A549 (cell line): ENCODE measurements around the gene EP300. TPM values are rescaled to one million over a fixed set of nuclear protein-coding genes. Genes with fewer than 3 reads are reported as not detected.

Experiments
- ATAC-seq, 2 experiments: fragments of 200-7000 bp in 1 of 2; fragments of >200 bp in 1 of 2; cut with Nextera tagmentation in 1 of 2; cut with Tn5 transposase in 1 of 2; 3 replicates each; pipeline versions ENCODE4 v1.8.0 to v1.9.1; 2018 to 2020; ENCODE audit warnings: mild to moderate bottlenecking in 1 of 2, moderate library complexity in 1 of 2
- CTCF ChIA-PET: fragments of 300-600 bp; sonication (Branson Sonifier 250); formaldehyde crosslinking; extraction: SDS; loops from one replicate; lab custom pipeline; 2021; ENCODE audit warnings: antibody characterized with exemption, inconsistent platforms; lab: Yijun Ruan, JAX
- POLR2A ChIA-PET: fragments of 350-600 bp; formaldehyde crosslinking; extraction: SDS; loops from one replicate; lab custom pipeline; 2021; ENCODE audit warnings: antibody characterized with exemption, inconsistent platforms; lab: Yijun Ruan, JAX
- DNase-seq, 2 experiments: peaks; one replicate each; pipeline versions ENCODE4 v3.0.0 to v3.0.0-alpha.2; 2011 to 2016; ENCODE audit warnings: low read depth in 1 of 2, low spot score in 1 of 2
- FAIRE-seq: peaks from 2 replicates; lab custom pipeline; 2011; peaks lifted over from hg19 to GRCh38; lab: Jason Lieb, UNC
- H3K27ac ChIP-seq, 2 experiments: fragments of >200 bp; sonication (Bioruptor Twin); formaldehyde crosslinking; 3 replicates each; pipeline ENCODE4 v1.5.1; 2016 to 2017
- H3K4me1 ChIP-seq: fragments of >200 bp; sonication (Bioruptor Twin); formaldehyde crosslinking; 3 replicates; pipeline ENCODE4 v1.6.1; 2016
- H3K4me2 ChIP-seq: fragments of >200 bp; sonication (Bioruptor Twin); formaldehyde crosslinking; 3 replicates; pipeline ENCODE4 v1.6.1; 2016
- H3K4me3 ChIP-seq: fragments of >200 bp; sonication (Bioruptor Twin); formaldehyde crosslinking; 3 replicates; pipeline ENCODE4 v1.5.1; 2016
- H3K9me3 ChIP-seq: fragments of >200 bp; sonication (Bioruptor Twin); formaldehyde crosslinking; 3 replicates; pipeline ENCODE4 v1.6.1; 2016
- BCL3 ChIP-seq: fragments of >200 bp; sonication (Bioruptor Twin); formaldehyde crosslinking; IDR thresholded peaks from 3 replicates; pipeline ENCODE4 v1.6.1; 2016
- CBX2 ChIP-seq: fragments of 200-600 bp; sonication (generic); IDR thresholded peaks from 2 replicates; pipeline ENCODE4 v1.6.1; 2016; ENCODE audit warnings: low read depth, mild to moderate bottlenecking, borderline replicate concordance
- CEBPB ChIP-seq, 2 experiments: fragments of >200 bp in 1 of 2; sonication (Bioruptor Twin) in 1 of 2; formaldehyde crosslinking in 1 of 2; IDR thresholded peaks; 2 replicates each; pipeline ENCODE4 v1.6.1; 2012 to 2016
- CHD4 ChIP-seq: fragments of 200-600 bp; sonication (generic); IDR thresholded peaks from 2 replicates; pipeline ENCODE4 v1.6.1; 2016; ENCODE audit warnings: antibody characterized with exemption, mild to moderate bottlenecking, borderline replicate concordance
- CTCF ChIP-seq: fragments of >200 bp; sonication (Bioruptor Twin); formaldehyde crosslinking; IDR thresholded peaks from 3 replicates; pipeline ENCODE4 v1.5.1; 2016
- E2F6 ChIP-seq: IDR thresholded peaks from 2 replicates; pipeline ENCODE4 v1.6.1; 2012; ENCODE audit warnings: low read depth, borderline replicate concordance
- EHF ChIP-seq: fragments of 250-450 bp; sonication (Bioruptor Pico); IDR thresholded peaks from 2 replicates; pipeline ENCODE4 v1.5.0; 2020; ENCODE audit warnings: mild to moderate bottlenecking
- GATA3 ChIP-seq: IDR thresholded peaks from 2 replicates; pipeline ENCODE4 v1.6.1; 2012; ENCODE audit warnings: borderline replicate concordance
- HDAC2 ChIP-seq: fragments of 200-600 bp; sonication (generic); IDR thresholded peaks from 2 replicates; pipeline ENCODE4 v1.6.1; 2016
- HOXA7 ChIP-seq: fragments of 250-450 bp; sonication (Bioruptor Pico); IDR thresholded peaks from 2 replicates; pipeline ENCODE4 v1.5.0; 2020; ENCODE audit warnings: mild to moderate bottlenecking, moderate library complexity
- JUN ChIP-seq, 2 experiments: fragments of >200 bp; sonication (Bioruptor Twin); formaldehyde crosslinking; IDR thresholded peaks; 2 replicates in 1 of 2; 3 replicates in 1 of 2; pipeline ENCODE4 v1.6.1; 2016 to 2017
- JUNB ChIP-seq: fragments of >200 bp; sonication (Bioruptor Twin); formaldehyde crosslinking; IDR thresholded peaks from 2 replicates; pipeline ENCODE4 v1.6.1; 2016
- KDM5A ChIP-seq: fragments of 200-600 bp; sonication (generic); IDR thresholded peaks from 2 replicates; pipeline ENCODE4 v1.6.1; 2016; ENCODE audit warnings: antibody characterized with exemption, mild to moderate bottlenecking
- MAFK ChIP-seq: fragments of 450-650 bp; IDR thresholded peaks from 2 replicates; pipeline ENCODE4 v1.6.1; 2014; ENCODE audit not compliant: partially characterized antibody
- MYC ChIP-seq: IDR thresholded peaks from 2 replicates; pipeline ENCODE4 v1.6.1; 2012; ENCODE audit warnings: mild to moderate bottlenecking, inconsistent platforms, low read length, improper control_type of control experiment, borderline replicate concordance
- NR3C1 ChIP-seq: fragments of >200 bp; sonication (Bioruptor Twin); formaldehyde crosslinking; IDR thresholded peaks from 3 replicates; pipeline ENCODE4 v1.6.1; 2017
- POLR2AphosphoS2 ChIP-seq: conservative IDR thresholded peaks from 2 replicates; pipeline ENCODE4 v1.6.1; 2012; ENCODE audit warnings: low read length, improper control_type of control experiment, inconsistent platforms
- RCOR1 ChIP-seq: fragments of 150-350 bp; IDR thresholded peaks from 2 replicates; pipeline ENCODE4 v1.6.1; 2014; ENCODE audit warnings: antibody characterized with exemption, low read length, low read depth
- SREBF2 ChIP-seq: fragments of 450-650 bp; IDR thresholded peaks from 2 replicates; pipeline ENCODE4 v1.6.1; 2014; ENCODE audit warnings: mild to moderate bottlenecking, moderate library complexity
- TFCP2L1 ChIP-seq: fragments of 250-450 bp; sonication (Bioruptor Pico); IDR thresholded peaks from 2 replicates; pipeline ENCODE4 v1.5.0; 2021; ENCODE audit warnings: mild to moderate bottlenecking
- ZC3H11A ChIP-seq: fragments of 450-650 bp; IDR thresholded peaks from 2 replicates; pipeline ENCODE4 v1.6.1; 2014; ENCODE audit warnings: antibody characterized with exemption, mild to moderate bottlenecking
- ZFP36 ChIP-seq: fragments of 450-650 bp; IDR thresholded peaks from 2 replicates; pipeline ENCODE4 v1.6.1; 2014; ENCODE audit warnings: borderline replicate concordance; ENCODE audit not compliant: partially characterized antibody
- WGBS: methylation state at CpG from one replicate; pipeline ENCODE4 v1.1.6; 2017; ENCODE audit errors: missing lambda C conversion rate; 5-methylcytosine and 5-hydroxymethylcytosine counted together
- polyA plus RNA-seq, 4 experiments: library from polyadenylated mRNA; depleted of rRNA in 3 of 4; stranded (reverse); fragments of >200 nt; fragmentation: RNase III in 1 of 4; extraction: RNeasy Plus Mini Kit Qiagen cat#74134 plus additional on column Dnase treatment in 1 of 4; gene quantifications; 2 replicates in 3 of 4; 3 replicates in 1 of 4; pipeline ENCODE4 v1.2.3, GENCODE V29; 2011 to 2017

EP300 gene
- polyA plus RNA-seq, 2 of the 4 experiments (the other 2 are of a cell fraction), result 15.5 to 18.2 TPM

- CTCF ChIA-PET, result no interaction called here
- TF ChIP-seq ZC3H11A (no peak), KDM5A (no peak), JUNB (no peak), ZFP36 (no peak), EHF (no peak), POLR2AphosphoS2 (no peak), E2F6 (no peak), NR3C1 (no peak), MAFK (no peak), RCOR1 (no peak), CEBPB (IDR thresholded peaks at IDR 0.05) (no peak), GATA3 (no peak), JUN (IDR thresholded peaks at IDR 0.05) (no peak), TFCP2L1 (no peak)
- 50% methylated on average over 1 of the region's 1 CpG for WGBS
- FAIRE-seq (no peak), DNase-seq (no peak), ATAC-seq (no peak)
- Histone ChIP-seq H3K4me3 (no peak overlapping the region), H3K4me2 (no peak overlapping the region), H3K27ac (no peak overlapping the region), H3K9me3 (no peaks in the 10 kb centered on the region), H3K4me1 (no peaks in the 10 kb centered on the region)
- POLR2A ChIA-PET, result no interaction called here
These were observed 15.5 kb upstream of the EP300 start for GRCh38 chr22:41076857-41077256.

- DNase-seq (no peak), ATAC-seq (no peak), FAIRE-seq (no peak)
- Histone ChIP-seq H3K27ac (no peak overlapping the region), H3K4me3 (no peak overlapping the region), H3K4me2 (no peak overlapping the region), H3K4me1 (no peaks in the 10 kb centered on the region), H3K9me3 (no peaks in the 10 kb centered on the region)
- no peak for TF ChIP-seq CHD4
- no peak for TF ChIP-seq BCL3
- TF ChIP-seq HDAC2, result no peak
- TF ChIP-seq JUN (IDR thresholded peaks at IDR 0.05), result no peak
- no peak for TF ChIP-seq CBX2
- TF ChIP-seq EHF, result no peak
- no peak for TF ChIP-seq TFCP2L1
- no peak for TF ChIP-seq SREBF2
- TF ChIP-seq HOXA7 (CRISPR knock-in tag), result no peak
- TF ChIP-seq CTCF, result no peak
- TF ChIP-seq MYC, result no peak
- WGBS, result 67% methylated on average over 1 of the region's 1 CpG
- CTCF ChIA-PET, result no interaction called here
- POLR2A ChIA-PET, result no interaction called here
These were observed 13.5 kb upstream of the EP300 start for GRCh38 chr22:41078931-41079330.

- ChIA-PET POLR2A (no interaction called here), CTCF (no interaction called here)
- H3K4me2 ChIP-seq, result no peak overlapping the region
- H3K4me1 ChIP-seq, result 0 out of 3 replicates have a peak, but pooled peaks cover 5% of the 10 kb centered on the region
- TF ChIP-seq NR3C1, result no peak
- TF ChIP-seq, all 56 proteins: peak for 0
- H3K27ac ChIP-seq, result no peak overlapping the region
- 71% methylated on average over 2 of the region's 2 CpGs for WGBS
- no peak for DNase-seq
- no peak overlapping the region for H3K4me3 ChIP-seq
- ATAC-seq, result no peak
- no peaks in the 10 kb centered on the region for H3K9me3 ChIP-seq
- FAIRE-seq, result no peak
These were observed 6.5 kb upstream of the EP300 start for GRCh38 chr22:41085842-41086241.
